ENCODE results near the gene HIBADH.

HIBADH gene

DNA sequence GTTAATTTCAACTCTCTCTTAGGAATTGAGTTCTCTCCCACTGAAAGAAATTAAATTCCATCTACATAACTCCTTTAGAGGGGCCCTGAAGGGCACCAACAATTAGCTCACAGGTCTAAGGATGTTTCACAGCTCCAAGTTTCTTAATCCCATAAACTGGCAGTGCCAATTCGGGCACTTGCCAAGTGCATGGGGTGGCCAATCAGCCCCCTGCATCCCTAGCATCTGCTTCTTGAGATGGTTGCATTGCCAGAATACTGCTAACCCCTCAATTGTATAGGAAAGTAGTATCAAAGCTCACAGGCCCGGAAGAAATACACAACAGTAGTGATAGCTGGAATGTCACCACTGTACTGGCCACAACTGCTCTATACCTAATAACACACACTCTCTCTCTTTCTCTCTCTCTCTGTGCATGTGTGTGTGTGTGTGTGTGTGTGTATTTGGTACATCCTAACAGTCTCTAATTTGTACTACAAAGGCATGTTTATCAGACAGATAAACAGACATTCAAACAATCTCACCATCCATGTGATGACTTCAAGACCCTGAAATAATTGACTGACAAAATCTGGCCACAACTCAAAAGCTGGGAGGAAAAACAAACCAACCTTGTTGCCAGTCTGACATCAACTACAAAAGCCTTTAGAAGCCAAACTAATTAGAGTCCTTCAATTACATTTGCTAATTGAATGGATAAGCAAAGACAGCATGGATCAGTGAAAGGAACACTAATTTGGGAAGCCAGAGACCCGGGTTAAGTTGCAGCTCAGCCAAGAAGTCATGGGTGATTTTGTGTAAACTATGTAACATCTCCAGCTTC is 27.8 kb downstream of the HIBADH start:
- no peak for DNase-seq

DNA sequence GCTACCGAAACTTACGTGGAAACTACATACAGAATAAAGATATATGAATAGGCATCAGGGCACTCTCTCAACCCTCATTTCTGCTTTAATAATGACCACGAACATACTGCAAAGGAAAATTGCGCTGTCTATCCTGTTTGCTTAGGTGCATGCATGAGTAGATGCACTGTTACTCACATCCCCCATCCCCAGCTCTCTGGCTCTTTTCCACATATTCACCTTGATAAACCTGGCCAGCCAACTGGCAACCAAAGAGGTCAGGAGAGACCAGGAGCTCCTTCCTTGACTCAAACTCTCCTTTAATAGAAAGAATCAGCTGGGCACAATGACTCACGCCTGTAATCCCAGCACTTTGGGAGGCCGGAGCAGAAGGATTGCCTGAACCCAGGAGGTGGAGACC is 29.6 kb downstream of the HIBADH start:
- no peak for DNase-seq

DNA sequence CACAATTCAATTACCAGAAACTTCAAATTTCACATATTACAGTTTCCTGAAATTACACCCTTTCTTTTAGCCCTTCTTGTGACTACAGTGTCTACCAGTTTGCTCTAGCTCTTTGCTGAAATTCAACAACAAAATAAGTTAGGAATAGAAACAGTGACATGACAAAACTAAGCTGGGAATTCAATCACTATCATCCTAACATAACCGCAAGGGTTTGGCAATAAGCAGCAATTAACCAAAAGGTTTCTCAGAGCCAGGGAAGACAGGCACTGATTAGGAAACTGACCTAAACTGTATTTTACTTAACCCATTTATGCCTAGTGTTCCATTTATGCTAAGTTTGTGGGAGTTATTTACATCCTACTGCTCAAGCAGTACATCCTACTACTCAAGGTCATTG is 31.3 kb downstream of the HIBADH start:
- DNase-seq: no peak

DNA sequence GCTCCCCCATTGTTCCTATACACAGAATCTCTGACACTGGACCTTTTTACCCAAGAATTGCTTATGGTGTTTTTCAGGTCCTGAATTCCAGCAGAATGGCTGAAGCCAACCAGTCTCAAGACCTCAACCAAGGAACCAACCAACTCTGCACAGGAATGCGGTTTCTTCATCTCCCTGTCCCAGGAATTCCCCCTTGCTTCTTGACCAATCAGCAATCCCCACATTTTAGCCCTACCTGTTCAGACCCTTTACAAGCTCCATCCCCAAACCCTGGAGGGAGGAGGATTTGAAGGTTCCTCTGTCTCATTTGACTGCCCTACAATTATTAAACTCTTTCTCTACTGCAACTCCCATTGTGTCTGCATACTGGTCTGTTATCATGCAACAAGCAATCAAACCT is 35.5 kb downstream of the HIBADH start:
- no peak for DNase-seq

GRCh38 chr7:27619492-27619891 is 43.2 kb downstream of the HIBADH start:
- DNase-seq: no peak

DNA sequence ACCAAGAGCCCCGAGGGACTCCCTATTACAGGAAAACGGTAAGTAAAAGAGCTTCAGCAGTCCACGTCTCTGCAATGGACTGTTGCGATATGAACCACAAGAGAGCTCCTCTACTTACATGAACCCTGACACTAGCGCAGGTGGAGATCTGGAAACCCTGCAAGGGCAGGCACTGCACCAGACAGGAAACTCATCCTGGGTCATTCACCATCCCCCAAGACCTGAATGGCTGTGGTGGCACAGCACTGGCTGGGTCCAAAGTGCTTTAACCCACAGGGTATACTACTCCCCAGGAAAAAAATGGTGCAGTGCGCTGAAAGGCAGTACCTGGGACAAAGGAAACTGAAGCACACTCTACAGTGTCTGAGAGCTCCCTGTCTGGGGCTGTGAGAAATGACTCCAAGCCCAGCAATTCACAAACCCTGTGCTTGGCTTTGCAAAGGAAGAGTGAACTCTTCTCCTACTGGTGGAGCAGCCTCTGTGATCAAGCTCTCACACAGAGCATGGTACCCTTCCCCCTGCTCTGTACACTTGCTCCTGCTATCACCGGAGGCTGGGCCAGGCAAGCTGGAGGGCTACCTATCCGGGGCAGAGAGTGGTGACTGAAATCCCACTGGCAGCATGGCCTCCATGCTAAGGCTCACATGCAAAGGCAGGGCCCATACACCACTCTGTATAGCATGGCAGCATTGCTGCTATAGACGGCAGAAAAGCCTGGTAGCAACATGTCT is 44.9 kb downstream of the HIBADH start:
- DNase-seq: no peak

GRCh38 chr7:27616914-27617548 is 45.7 kb downstream of the HIBADH start:
- DNase-seq: no peak

DNA sequence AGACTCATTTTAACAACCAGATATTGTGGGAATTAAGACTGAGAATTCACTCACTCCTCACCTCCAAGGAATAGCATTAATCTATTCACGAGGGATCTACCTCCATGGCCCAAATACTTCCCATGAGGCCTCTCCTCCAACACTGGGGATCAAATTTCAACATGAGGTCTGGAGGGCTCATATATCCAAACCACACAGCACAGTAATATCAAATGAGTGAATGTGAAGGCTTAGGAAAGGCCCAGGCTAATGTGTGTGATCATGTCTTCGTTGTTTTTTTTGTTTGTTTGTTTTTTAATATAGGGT is 46.5 kb downstream of the HIBADH start:
- DNase-seq: no peak

GRCh38 chr7:27615420-27616185 is 47.1 kb downstream of the HIBADH start:
- DNase-seq: no peak

DNA sequence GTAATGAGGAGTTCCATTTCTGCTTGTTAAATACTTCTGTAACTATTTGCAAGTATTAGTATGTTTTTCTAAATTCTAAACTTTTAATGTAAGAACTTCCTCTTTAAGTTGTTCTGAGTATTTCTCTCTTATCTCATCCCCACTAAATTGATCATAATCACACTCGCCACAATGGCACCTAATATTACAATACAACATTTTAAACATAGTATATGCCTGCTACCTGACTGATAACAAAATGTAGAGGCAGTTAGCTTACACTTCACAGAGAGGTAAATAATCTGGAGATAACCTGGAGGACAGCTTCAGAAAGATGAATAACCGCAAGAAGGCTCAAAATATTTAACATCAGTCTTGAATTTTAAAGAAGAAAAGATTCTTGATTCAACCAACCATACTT is 48.6 kb downstream of the HIBADH start:
- DNase-seq: no peak

DNA sequence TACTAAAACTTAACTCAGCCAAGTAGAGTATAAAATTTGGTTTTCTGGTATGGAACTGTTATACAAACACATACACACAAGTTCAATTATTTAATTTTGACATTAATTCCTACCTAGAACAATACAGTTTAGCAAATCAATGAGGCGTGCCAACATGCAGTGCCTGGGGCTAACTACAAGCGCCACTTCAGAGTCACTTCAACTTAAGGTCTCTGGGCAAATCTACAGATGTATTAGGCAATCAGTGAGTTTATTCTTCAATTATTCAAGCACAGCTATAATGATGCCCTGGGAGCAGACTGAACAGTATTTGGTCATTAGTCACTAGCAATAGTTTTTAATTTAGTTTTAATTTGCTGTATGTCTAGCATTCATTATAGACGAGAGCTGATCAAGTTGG is 51.6 kb downstream of the HIBADH start:
- no peak for DNase-seq

GRCh38 chr7:27608776-27609495 is 53.7 kb downstream of the HIBADH start:
- DNase-seq: no peak

DNA sequence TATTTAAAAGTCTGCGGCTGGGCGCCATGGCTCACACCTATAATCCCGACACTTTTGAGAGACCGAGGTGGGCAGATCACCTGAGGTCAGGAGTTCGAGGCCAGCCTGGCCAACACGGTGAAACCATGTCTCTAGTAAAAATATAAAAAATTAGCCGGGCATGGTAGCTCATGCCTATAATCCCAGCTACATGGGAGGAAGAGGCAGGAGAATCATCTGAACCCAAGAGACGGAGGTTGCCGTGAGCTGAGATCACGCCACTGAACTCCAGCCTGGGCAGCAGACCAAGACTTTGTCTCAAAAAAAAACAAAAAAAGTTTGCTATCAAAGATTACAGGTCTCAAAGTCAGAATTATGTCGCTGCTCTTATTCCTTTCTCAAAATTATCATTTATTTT is 55.5 kb downstream of the HIBADH start:
- DNase-seq: no peak

DNA sequence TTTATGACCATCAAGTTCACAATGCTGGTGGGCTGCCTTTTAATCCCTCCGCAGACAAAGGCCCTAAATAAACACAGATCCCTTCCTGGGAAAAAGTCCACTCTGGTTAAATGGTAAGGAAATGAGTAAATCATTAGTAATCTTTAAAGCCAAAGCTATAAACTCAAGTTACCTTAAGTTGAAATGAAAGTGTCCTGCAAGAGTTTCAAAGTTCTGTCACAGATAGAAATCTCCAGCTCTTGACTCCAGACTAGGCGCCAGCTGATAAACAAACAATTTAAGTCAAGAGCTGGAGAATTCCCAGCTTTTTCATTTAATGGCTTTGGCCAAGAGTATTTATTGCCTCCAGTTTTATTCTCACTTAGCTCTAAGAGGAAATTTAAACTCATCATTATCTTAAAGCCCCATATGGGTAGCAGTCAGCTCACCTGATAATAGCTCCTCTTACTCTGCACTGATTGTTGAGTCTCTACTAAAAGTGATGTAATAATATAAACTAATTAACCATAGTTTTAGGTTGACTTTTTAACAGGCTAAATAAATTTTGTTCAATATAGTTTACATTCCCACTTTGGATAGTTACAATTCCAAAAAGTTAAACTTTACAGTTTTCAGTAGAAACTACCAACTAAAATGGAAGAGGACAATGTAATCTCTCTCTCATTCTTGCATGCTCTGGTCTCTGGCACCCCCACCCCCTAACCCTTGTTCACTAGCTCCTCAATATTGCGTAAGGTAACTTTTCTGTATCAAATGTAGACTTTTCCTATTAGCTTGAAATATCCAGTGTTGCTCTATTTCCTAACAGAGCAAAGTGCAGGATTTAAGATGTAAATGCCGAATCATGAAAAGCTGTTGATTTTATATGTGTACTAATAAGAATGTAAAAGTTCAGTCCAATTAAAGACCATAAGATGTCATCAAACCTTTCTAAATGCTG is 56.1 kb downstream of the HIBADH start:
- DNase-seq: no peak

- peak; percentile 9 for DNase-seq
Measured at GRCh38 chr7:27605689-27606269, 56.9 kb downstream of the HIBADH start.

DNA sequence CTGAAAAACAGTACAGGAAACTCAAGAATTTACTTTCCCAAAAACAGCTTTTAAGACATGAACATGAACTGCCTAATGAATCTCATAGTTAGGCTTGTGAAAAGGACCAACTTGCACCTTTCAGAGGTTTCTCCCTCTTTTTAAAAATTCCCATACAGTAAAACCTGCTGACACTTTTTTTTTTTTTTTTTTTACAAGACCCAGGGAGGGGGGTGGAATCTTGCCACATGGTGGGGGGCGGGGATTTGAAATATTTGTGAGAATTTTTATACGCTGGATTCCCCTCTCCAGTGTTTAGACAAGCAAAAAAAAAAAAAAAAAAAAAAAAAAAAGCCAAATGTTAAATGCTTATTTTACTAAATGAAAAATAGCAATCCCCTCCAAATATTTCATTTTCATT is 57.4 kb downstream of the HIBADH start:
- DNase-seq: no peak

DNA sequence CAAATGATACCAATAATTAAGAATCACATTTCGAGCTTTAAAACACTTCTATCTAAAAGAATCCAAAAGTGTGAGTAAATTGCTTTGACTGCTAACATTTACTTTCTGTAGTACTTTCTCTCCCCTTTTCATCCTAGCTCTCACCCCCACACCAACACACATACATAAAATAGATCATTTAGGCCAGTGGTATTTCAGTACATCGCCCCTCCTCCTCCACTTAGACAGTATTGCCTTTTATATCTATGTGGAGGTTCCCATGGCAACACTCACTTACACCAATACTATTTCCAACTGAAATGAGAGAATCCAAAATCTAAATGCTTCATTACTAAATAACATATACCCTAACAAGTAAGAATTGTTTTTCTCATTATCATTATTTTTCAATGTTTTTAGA is 58.9 kb downstream of the HIBADH start:
- DNase-seq: no peak

- DNase-seq: no peak
Measured at GRCh38 chr7:27602766-27603165, 59.9 kb downstream of the HIBADH start.

GRCh38 chr7:27601217-27601616 is 61.5 kb downstream of the HIBADH start:
- DNase-seq: no peak

DNA sequence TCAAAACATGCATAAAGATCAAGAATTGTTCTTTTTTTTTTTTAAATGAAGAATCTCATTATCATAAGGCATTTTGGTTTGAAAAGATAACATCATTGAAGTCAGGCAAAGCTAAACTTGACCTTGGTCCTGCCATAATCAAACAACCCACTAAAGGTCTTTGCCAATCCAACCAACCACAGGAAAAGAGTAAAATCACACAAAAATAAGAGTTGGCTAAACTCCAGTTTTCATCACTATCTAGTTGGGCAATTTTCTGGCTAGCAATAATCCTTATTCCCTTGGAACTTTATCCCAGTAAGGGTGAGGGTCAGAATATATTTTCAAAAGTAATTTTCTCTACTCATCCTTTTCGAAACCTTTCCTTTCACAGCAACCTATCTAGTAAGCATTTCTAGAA is 62.4 kb downstream of the HIBADH start:
- DNase-seq: no peak

DNA sequence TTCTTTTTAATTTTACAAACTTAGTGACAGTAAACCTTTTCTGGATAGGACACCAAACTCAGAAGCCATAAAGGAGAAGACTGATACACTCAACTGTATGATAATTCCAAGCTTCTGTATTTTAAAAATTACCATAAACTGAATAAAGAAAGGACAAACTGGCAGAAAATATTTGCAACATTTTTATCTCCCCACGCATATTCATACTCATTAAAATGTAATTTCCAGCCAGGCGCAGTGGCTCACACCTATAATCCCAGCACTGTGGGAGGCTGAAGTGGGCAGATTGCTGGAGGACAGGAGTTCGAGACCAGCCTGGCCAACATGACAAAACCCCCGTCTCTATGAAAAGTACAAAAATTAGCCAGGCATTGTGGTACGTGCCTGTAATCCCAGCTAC is 67.7 kb downstream of the HIBADH start:
- no peak for DNase-seq
